ENCODE data around the gene CARD11.

The CARD11 gene

GRCh38 chr7:2981103-2981480, 62.6 kb downstream of the CARD11 start:
- DNase-seq (ENCODE audit: low read depth) = no peak

DNA sequence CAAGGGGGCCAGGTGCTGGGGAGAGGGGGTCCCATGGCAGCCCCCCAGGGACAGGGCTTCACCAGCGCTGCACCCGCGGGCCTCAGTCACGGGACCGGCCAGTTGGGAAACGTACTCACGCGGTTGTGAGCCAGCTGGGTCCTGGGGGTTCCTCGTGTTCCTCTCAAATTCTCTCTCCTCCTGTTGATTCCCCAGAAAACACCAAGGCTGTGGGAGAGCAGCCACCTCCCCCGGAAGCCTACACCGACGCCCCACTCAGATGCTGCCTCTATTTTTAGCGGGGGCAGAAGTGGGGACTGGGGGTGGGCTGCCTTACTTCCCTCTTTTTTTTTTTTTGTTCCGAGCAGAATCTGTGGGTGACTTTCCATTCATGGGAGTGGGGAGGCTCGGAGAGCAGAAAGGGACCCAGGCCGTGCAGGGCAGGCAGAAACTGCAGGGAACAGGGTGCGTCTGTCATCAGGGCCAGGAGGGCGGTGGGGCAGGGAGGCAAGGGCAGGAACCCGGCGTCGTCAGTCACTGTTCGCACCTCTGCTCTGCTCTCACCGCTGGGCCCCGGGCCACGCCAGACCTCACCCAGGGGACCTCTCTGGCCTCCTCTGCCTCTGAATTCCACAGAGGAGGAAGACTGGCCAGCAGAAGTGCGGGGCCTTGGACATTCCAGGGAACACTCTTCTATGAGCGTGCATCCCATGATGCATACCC, 63.1 kb downstream of the CARD11 start:
- DNase-seq (ENCODE audit: low read depth) = no peak

DNA sequence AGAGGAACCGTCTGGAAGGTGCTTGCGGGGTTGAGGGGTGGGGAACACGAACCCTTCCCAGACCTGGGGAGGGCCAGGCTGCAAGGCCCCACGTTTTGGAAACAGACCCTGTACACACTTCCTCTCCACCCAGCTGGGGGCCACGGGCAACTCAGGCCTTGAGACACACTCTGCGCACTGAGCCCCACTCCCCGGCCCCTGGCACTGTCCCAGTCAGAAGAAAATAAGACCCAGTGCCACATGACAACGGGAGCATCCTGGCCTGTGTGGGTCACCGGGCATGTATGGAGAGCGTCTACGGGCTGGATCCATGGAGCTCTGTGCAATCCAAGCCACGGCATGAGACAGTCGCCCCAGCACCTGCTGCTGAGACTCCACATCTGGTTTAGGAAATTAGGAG, 63.7 kb downstream of the CARD11 start:
- DNase-seq (ENCODE audit: low read depth) = no peak

DNA sequence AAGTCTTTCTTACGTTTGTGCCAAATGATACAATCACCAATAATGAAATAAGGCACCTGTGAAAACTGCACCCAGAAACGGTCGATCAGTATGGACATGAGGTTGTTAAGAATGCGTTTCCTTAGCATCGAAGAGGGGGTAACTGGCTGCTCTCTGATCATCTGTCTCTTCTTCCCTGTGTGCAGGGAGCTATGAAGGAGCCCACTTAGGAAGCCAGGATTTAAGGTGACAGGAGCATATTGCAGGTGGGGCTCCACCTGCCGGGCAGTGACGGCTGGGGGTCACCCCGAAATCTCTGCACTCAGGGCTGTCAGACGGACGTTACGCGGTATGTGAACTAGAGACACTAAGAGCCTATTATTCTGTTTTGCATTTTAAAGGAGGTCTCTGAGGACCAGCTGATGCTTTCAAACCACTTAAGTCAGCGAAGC, 64.5 kb downstream of the CARD11 start:
- DNase-seq (ENCODE audit: low read depth) = no peak

DNA sequence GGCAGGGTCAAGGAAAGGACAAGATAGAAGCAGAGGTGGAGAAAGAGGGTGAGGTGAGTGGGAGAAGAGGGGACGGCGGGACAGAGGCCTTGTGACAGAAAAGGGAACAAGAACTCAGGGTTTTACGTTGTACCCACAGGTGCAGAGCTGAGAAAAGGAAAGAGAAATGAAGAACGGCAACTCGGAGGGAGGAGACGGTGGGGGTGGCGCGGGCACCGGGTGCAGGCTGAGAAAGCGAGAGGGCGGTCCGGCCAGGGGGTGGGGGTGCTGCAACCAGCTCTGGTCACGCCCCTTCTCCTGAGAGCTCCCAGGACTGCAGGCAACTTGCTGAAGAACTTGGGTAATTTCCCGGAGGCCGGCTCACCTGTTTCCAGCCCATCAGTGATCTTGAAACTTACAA, 65.3 kb downstream of the CARD11 start:
- peak; percentile 41 for DNase-seq (ENCODE audit: low read depth)

DNA sequence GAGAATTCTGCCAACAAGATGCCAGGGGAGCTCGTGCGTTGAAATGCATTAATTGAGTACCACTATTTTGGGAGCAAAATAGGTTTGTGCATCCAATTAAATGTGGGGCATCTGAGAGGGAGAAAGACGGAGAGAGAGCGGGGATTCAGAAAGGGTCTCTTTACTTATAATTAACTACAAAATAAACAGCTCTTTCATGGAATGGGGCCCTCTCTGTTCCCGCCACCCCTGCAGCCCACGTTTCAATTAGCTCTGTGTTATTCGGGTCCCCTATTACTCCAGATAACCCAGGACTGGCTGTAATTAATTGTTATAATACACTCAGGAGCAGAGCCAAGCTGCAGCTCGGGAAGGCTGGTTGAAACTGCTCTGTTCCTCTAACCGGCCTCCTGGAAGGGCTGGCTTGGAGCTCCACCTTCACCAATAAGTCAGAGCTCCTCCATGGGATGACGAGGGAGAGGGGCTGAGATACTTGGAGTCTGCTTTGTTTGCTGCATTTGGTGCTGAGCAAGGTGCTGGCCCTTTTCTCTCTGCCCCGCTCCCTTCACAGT, 67.8 kb downstream of the CARD11 start:
- DNase-seq (ENCODE audit: low read depth) = no peak

DNA sequence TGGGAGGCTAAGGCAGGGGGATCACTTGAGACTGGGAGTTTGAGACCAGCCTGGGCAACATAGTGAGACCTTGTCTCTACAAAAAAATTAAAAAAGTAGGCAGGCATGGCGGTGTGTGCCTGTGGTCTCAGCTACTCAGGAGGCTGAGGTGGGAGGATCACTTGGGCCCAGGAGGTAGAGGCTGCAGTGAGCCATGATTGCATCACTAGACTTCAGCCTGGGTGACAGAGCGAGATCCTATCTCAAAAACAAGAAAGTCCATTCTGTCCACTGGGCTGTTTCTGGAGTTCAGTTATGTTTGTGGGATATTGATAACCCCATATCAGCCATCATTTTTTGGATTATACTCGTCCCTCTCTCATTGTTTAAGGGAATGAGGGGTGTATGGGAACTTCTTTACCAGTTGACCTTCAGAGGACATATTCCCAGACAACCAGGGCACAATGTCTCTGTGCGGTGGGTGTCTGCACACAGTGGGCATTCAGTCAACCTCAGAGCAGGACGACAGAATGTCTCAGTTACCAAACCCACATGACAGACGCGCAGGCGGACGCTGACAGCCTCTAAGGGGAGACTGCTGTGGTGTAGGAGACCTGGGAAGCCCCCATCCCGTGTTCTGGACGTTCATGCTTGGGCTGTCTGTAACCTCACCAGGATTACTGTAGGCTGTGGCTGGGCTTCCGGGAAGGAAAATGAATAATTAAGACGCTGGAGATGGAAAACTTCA, 69.4 kb downstream of the CARD11 start:
- DNase-seq (ENCODE audit: low read depth) = no peak

DNA sequence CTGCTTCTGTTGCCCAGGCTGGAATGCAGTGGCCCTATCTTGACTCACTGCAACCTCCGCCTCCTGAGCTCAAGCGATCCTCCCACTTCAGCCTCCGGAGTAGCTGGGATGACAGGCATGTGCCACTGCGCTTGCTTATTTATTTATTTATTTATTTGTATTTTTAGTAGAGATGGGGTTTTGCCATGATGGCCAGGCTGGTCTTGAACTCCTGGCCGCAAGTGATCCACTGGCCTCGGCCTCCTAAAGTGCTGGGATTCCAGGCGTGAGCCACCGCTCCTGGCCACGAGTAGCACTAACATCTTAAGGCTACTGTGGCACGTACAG, 70.9 kb downstream of the CARD11 start:
- no peak for DNase-seq (ENCODE audit: low read depth)

GRCh38 chr7:2971914-2972834, 71.5 kb downstream of the CARD11 start:
- no peak for DNase-seq (ENCODE audit: low read depth)

GRCh38 chr7:2970861-2971260, 72.8 kb downstream of the CARD11 start:
- no peak for DNase-seq (ENCODE audit: low read depth)

DNA sequence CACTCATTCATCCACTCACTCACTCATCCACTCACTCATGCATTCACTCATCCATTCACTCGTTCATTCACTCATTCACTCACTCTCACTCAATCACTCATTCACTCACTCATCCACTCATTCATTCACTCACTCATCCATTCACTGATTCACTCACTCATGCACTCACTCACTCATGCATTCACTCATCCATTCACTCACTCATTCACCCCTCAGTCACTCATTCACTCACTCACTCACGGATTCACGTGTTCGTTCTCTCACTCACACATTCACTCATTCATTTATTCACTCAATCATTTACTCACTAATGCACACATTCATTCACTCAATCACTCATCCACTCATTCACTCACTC, 73.4 kb downstream of the CARD11 start:
- DNase-seq (ENCODE audit: low read depth) = no peak

DNA sequence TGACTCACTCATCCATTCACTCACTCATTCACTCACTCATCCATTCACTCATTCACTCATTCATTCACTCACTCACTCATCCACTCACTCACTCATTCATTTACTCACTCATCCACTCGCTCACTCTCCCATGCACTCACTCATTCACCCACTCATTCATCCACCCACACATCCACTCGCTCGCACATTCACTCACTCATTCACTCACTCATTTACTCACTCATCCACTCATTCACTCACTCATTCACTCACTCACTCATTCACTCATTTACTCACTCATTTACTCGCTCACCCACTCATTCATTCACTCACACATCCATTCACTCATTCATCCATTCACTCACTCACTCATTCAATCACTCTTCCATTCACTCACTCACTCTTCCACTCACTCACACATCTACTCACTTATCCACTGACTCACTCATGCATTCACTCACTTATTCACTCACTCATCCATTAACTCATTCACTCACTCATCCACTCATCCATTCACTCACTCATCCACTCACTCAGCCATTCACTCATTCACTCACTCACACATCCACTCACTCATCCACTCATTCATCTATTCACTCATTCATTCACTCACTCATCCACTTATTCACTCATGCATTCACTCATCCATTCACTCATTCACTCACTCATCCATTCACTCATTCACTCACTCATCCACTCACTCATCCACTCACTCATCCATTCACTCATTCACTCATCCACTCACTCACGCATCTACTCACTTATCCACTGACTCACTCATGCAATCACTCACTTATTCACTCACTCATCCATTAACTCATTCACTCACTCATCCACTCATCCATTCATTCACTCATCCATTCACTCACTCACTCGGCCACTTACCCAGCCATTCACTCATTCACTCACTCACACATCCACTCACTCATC, 74.0 kb downstream of the CARD11 start:
- no peak for DNase-seq (ENCODE audit: low read depth)

- DNase-seq (ENCODE audit: low read depth) = no peak
These were observed 74.9 kb downstream of the CARD11 start for GRCh38 chr7:2968616-2969397.

GRCh38 chr7:2968176-2968575, 75.5 kb downstream of the CARD11 start:
- DNase-seq (ENCODE audit: low read depth) = no peak

GRCh38 chr7:2967705-2968104, 76.0 kb downstream of the CARD11 start:
- no peak for DNase-seq (ENCODE audit: low read depth)

DNA sequence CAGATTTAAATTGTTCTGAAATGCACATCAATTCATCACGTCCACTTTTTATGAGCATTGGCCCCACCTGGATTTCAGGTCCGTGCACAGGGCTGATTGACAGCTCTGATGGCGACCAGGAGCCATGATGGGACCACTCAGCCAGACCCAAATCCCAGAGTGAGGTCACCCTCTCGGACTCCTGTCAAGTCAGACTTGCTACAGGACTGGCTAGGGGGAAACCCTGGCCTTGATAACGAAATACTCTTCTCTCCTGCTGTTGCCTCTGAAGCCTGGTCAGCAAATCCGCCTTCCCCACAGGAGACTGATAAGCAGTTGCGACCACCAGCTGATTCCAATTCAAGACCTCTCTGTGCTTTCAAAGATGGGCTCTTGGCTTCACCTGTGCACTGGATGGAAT, 76.4 kb downstream of the CARD11 start:
- DNase-seq (ENCODE audit: low read depth) = no peak

DNA sequence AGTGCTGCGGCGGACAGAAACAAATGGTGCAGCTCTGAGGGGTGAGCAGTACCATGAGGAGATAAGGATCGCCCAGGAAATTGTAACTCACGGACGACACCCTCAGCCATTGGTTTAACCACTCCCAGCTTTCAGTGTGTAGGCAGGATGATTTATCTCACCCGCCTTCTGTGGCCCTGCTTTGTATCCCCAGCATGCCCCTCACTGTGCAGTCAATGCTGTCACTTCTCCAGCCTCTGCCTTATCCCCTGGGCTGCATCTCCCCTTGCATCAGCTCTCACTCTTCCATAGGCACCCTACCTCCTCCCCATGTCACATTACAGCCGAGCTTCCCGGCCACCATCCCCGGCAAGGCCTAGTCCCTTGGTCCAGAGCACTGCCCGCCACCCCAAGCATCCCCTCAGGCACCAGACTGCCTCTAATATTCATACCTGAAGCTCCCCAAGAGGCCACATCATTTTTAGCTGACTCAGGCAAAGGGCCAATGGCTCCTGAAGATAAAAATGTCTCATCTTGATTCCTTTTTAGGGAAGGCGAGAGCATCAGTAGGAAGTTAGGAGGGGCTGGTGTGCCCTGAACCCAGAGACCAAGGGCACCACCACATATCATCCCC, 77.1 kb downstream of the CARD11 start:
- DNase-seq (ENCODE audit: low read depth) = no peak

- no peak for DNase-seq (ENCODE audit: low read depth)
These were observed 77.9 kb downstream of the CARD11 start for GRCh38 chr7:2965745-2966270.

GRCh38 chr7:2965301-2965700, 78.4 kb downstream of the CARD11 start:
- no peak for DNase-seq (ENCODE audit: low read depth)

- no peak for DNase-seq (ENCODE audit: low read depth)
These were observed 79.5 kb downstream of the CARD11 start for GRCh38 chr7:2964208-2964607.

Data from amniotic epithelial cell (primary cell).